NCI-H1930 (cell line): ENCODE measurements around the gene RASSF9.

ENCODE experiments used
- DNase-seq, 2 experiments: peaks; one replicate each; lab custom pipeline; 2025; lab: John Stamatoyannopoulos, UW

Gene RASSF9

GRCh38 chr12:85836197-85837090 lies at the start of gene RASSF9:
Gene RASSF9, minus strand, starts transcription at chr12:85836409. Its CDS starts 208 bp downstream, at chr12:85836201.
- DNase-seq: no peak

- no peak for DNase-seq
Measured at GRCh38 chr12:85883763-85884162, 47.6 kb upstream of the RASSF9 start.

- DNase-seq: no peak
Measured at GRCh38 chr12:85877459-85877858, 41.2 kb upstream of the RASSF9 start.

GRCh38 chr12:85874031-85874461 lies 37.8 kb upstream of the RASSF9 start, which contains the start of gene NTS:
Gene NTS, plus strand, starts transcription at chr12:85874295. Its CDS starts 109 bp downstream, at chr12:85874404.
- DNase-seq: peak in 1 of 2 experiments; percentile 1

- peak in 1 of 2 experiments; percentile 50 for DNase-seq
Measured at GRCh38 chr12:85872497-85873091, 36.4 kb upstream of the RASSF9 start.

GRCh38 chr12:85866986-85867776 lies 31.0 kb upstream of the RASSF9 start:
- peak in 1 of 2 experiments; percentile 22 for DNase-seq

GRCh38 chr12:85865890-85866289 lies 29.7 kb upstream of the RASSF9 start:
- DNase-seq: no peak

GRCh38 chr12:85856966-85857365 lies 20.8 kb upstream of the RASSF9 start:
- DNase-seq: no peak

- no peak for DNase-seq
Measured at GRCh38 chr12:85855305-85855704, 19.1 kb upstream of the RASSF9 start.

GRCh38 chr12:85849344-85849743 lies 13.1 kb upstream of the RASSF9 start:
- DNase-seq: no peak

GRCh38 chr12:85843606-85844310 lies 7.5 kb upstream of the RASSF9 start:
- no peak for DNase-seq

- no peak for DNase-seq
Measured at GRCh38 chr12:85835426-85836196, 598 bp downstream of the RASSF9 start.

GRCh38 chr12:85834378-85834777 lies 1.8 kb downstream of the RASSF9 start:
- no peak for DNase-seq

- no peak for DNase-seq
Measured at GRCh38 chr12:85833579-85833978, 2.6 kb downstream of the RASSF9 start.

- no peak for DNase-seq
Measured at GRCh38 chr12:85831327-85831990, 4.8 kb downstream of the RASSF9 start.

GRCh38 chr12:85829391-85829790 lies 6.8 kb downstream of the RASSF9 start:
- no peak for DNase-seq

GRCh38 chr12:85828576-85828975 lies 7.6 kb downstream of the RASSF9 start:
- no peak for DNase-seq

GRCh38 chr12:85825746-85826145 lies 10.5 kb downstream of the RASSF9 start:
- DNase-seq: no peak

- no peak for DNase-seq
Measured at GRCh38 chr12:85823436-85824180, 12.6 kb downstream of the RASSF9 start.

GRCh38 chr12:85821759-85822158 lies 14.4 kb downstream of the RASSF9 start:
- no peak for DNase-seq
